ENCODE results near the gene ASIC4. TPM values are rescaled to one million over a fixed set of nuclear protein-coding genes. Genes with fewer than 3 reads are reported as not detected.

ASIC4 gene
- total and polyA plus RNA-seq, 2 of the 8 experiments (the other 6 are each of a cell fraction or from before 2014, with no cell fraction given), result 0.12 to 0.22 TPM

GRCh38 chr2:219474285-219475060 is 39.8 kb upstream of the ASIC4 start:
- Histone ChIP-seq H2BK12ac (ENCODE audit: low read depth, low read length) (no peak overlapping the region), H4K8ac (ENCODE audit: extremely low read depth, insufficient read depth, low read length) (no peak overlapping the region), H3K14ac (ENCODE audit: insufficient read length) (no peak overlapping the region), H2BK5ac (ENCODE audit: low read depth, low read length) (no peak overlapping the region), H2AFZ (ENCODE audit: low read length) (no peak overlapping the region), H3K56ac (replicated peaks; ENCODE audit: insufficient read length, low read depth, low read length) (no peak overlapping the region), H4K20me1 (replicated peaks in 1 of 2; ENCODE audit: control insufficient read depth in 1 of 2, insufficient read depth in 2 of 2, low read length in 2 of 2) (no peaks in the 10 kb centered on the region), H2BK120ac (replicated peaks; ENCODE audit: low read depth, low read length) (no peak overlapping the region), H3K9ac (replicated peaks in 1 of 4; ENCODE audit: extremely low read depth in 1 of 4, low read depth in 3 of 4, low read length in 3 of 4) (no peak overlapping the region), H3K4me1 (replicated peaks in 1 of 4; ENCODE audit: control insufficient read depth in 3 of 4, insufficient read depth in 4 of 4, low read length in 3 of 4) (peaks cover 0 to 13% (median 6%) of the 10 kb centered on the region in 4 experiments; a peak in 5 of 7 replicates), H3K79me2 (ENCODE audit: control insufficient read depth in 1 of 2, insufficient read depth in 2 of 2, low read length in 2 of 2) (no peaks in the 10 kb centered on the region), H3K4me2 (ENCODE audit: insufficient read depth in 1 of 2, low read depth in 2 of 2, low read length in 2 of 2) (no peak overlapping the region), H3K36me3 (ENCODE audit: control insufficient read depth in 2 of 4, insufficient read depth in 4 of 4, low read length in 3 of 4) (no peaks in the 10 kb centered on the region), H3K79me1 (ENCODE audit: low read depth, low read length) (no peaks in the 10 kb centered on the region; the same call in 1 of the 2 replicates), H2AK5ac (ENCODE audit: low read depth, low read length) (no peak overlapping the region), H3K27me3 (replicated peaks in 1 of 4; ENCODE audit: control insufficient read depth in 3 of 4, extremely low read depth in 1 of 4, insufficient read depth in 3 of 4, low read length in 3 of 4) (0 out of 7 replicates have a peak, but pooled peaks cover 0 to 2% (median 0%) of the 10 kb centered on the region in 4 experiments), H3K23me2 (ENCODE audit: low read depth, low read length) (no peaks in the 10 kb centered on the region), H2BK15ac (ENCODE audit: low read length) (no peak overlapping the region), H3K18ac (ENCODE audit: extremely low read depth, low read length) (no peak overlapping the region), H3K23ac (ENCODE audit: insufficient read length) (no peak overlapping the region), H3K9me3 (ENCODE audit: insufficient read depth in 2 of 2, low read depth in 1 of 2, low read length in 1 of 2) (no peaks in the 10 kb centered on the region), H4K91ac (replicated peaks; ENCODE audit: insufficient read length, low read length) (no peak overlapping the region), H3K27ac (ENCODE audit: low read depth, low read length) (no peak overlapping the region), H2BK20ac (ENCODE audit: low read length) (no peak overlapping the region), H4K5ac (ENCODE audit: insufficient read length, low read depth, low read length) (no peak overlapping the region), H3K4me3 (ENCODE audit: extremely low read depth in 1 of 4, insufficient read depth in 2 of 4, low read depth in 3 of 4, low read length in 4 of 4) (no peak overlapping the region), H3K4ac (replicated peaks; ENCODE audit: insufficient read length, low read depth, low read length) (no peak overlapping the region)
- ChIA-PET CTCF (ENCODE audit: partially characterized antibody) (interaction anchor here (0.7 to 113.1 kb wide), 5 partner anchors 15 to 174 kb away, joined by 3 to 7248 read pairs (median 33); partner anchors contain the start of genes ASIC4, CHPF, DES and GMPPA), POLR2A (ENCODE audit: partially characterized antibody) (interaction anchor here (0.7 to 1.2 kb wide), 2 partner anchors 12 to 56 kb away, joined by 3 to 4 read pairs; no protein-coding TSS in a partner anchor)
- no peak for TF ChIP-seq JUND (IDR thresholded peaks at IDR 0.05; ENCODE audit: low read length)
- no peak for TF ChIP-seq ATF2 (IDR thresholded peaks at IDR 0.05; ENCODE audit: low read length)
- no peak for TF ChIP-seq NANOG (IDR thresholded peaks at IDR 0.05; ENCODE audit: insufficient read depth, low read depth, low read length, poor library complexity, severe bottlenecking)
- TF ChIP-seq TBP (IDR thresholded peaks at IDR 0.05; ENCODE audit: low read depth, low read length), result no peak
- no peak for TF ChIP-seq RNF2 (IDR thresholded peaks at IDR 0.05; ENCODE audit: borderline replicate concordance, low read depth, low read length, missing control alignments, poor library complexity, severe bottlenecking)
- TF ChIP-seq BRCA1 (IDR thresholded peaks at IDR 0.05; ENCODE audit: low read depth, low read length), result no peak
- no peak for TF ChIP-seq CBX8 (IDR thresholded peaks at IDR 0.05; ENCODE audit: borderline replicate concordance, low read depth, low read length)
- TF ChIP-seq CHD1 (IDR thresholded peaks at IDR 0.05; ENCODE audit: low read depth, low read length), result no peak
- TF ChIP-seq MAX (IDR thresholded peaks at IDR 0.05), result no peak
- TF ChIP-seq POLR2AphosphoS5 (IDR thresholded peaks at IDR 0.05; ENCODE audit: low read depth, low read length), result no peak
- FAIRE-seq (no peak), DNase-seq (ENCODE audit: low read depth in 1 of 2, low spot score in 2 of 2) (no peak)
- WGBS, 2 experiments (ENCODE audit: extremely low coverage in 1 of 2, insufficient coverage in 1 of 2, insufficient read length in 1 of 2, insufficient replicate concordance in 2 of 2, low coverage in 1 of 2, low lambda C conversion rate in 2 of 2, missing lambda C conversion rate in 1 of 2), result 94% methylated on average over 10 of the region's 11 CpGs; no CpG with 5 or more reads in 1 of the 2 experiments
